ENCODE data around the gene PVALB.

PVALB gene

DNA sequence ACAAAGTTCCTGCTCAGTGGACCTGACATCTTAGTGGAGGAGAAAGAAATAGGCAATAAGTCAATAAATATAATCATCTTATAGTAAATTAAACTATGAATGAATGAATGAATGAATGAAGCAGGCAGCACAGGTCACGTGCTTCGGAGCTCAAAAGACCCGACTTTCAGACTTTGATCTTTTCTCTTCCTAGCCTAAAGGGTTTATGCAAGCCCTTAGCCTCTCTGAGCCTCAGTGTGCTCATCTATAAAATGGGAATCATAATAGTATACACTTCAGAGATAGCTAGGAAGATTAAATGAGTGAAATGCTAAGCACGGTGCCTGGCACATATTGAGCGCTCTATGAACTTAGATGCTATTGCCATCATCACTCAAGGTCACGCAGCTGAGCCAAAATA, 7.5 kb downstream of the PVALB start:
- no peak for DNase-seq

DNA sequence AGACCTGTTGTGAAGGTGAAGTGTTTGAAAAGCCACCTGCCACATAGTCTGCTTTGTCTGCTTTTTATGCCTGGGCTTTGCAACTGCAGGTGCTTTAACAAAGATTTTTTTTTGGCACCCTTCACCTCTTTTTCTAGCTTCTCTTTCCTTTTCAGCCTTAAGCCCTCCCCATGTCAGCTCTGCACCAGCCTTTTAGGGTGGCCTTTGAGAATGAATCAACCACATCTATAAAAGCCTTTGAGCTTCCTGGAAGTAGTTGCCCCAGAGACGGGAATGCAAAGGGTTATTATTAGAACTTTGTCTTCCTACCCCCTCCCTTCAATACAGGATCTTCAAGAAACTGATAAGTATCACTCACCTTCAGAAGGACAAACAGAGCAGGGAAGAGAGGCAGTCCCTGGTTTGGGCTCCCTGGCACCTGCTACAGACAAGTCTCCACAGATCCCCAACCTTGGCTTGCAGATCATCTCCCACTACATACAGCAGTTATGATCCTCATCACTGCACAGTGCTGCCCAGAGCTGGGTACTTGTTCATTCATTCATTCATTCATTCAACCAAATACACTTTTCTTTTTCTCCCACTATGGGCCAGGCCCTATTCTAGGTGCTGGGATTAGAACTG, 8.0 kb downstream of the PVALB start:
- DNase-seq: no peak

DNA sequence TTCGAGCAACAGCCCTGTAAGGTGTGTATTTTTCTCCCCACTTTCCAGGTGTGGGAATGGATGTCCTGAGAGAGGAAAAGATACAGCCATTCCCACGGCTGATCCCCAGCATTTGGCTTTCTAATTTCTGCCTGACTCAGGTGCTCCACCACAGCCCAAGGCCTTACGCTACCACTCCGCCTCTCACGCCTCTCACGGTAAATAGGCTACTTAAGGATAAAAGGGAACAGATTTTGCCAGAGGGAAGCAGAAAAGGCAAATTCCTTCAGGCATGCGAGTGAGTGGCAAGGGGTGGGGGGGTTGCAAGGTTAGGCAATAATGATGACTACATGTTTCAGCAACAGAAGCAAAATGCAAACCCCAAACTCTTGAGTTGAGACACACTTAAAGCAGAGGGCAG, 9.2 kb downstream of the PVALB start:
- DNase-seq: no peak

DNA sequence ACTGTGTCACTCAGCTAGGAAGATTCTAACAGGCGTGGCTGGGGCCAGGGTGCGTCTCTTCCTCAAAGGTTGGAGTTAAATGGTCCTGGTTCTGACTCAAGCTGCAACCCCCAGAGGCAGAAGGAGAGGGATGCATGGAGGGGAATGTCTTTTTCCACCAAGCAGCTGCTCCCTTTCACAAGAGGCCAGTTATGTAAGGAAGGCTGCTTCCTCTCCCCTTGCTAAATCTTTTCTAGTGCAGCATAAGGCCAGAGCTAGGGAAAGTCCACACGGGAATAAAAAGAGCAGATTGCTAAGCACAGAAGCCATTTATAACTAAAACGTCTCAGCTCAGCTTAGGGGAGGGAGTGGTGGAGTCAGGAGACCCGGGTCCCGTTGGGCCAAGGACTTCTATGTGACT, 10.0 kb downstream of the PVALB start:
- no peak for DNase-seq

DNA sequence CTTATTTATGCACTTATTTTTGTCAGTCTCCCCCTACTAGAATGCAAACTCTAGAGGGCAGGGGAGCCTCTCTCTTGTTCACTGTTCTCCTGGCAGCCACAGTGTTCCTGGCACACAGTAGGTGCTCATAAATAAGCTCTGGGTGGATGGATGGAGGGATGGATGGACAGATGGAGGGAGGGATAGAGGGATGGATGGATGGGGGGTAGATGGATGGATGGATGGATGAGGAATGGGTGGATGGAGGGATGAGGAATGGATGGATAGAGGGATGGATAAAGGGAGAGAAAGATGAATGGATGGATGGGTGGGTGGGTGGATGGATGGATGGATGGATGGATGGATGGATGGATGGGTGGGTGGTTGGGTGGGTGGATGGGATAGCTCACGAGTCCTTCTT, 13.5 kb downstream of the PVALB start:
- no peak for DNase-seq

DNA sequence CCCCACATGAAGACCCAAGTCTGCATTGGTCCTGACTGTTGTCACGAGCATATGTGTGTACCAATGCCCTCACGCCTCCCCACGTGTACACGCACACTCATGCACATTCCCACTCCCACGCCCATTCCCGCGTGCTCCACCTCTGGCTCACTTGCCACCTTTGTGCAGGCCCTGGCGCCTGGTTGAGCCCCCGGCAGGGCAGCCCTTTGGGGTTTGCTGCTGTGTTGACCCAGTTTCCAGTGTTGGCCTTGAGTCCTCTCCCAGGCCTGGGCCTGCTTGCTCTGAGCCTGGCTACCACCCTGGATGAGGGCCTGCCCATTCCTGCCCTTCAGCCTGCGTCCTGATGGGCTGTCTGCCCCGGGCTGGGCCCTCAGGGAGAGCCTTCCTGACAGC, 18.2 kb downstream of the PVALB start:
- DNase-seq: no peak

DNA sequence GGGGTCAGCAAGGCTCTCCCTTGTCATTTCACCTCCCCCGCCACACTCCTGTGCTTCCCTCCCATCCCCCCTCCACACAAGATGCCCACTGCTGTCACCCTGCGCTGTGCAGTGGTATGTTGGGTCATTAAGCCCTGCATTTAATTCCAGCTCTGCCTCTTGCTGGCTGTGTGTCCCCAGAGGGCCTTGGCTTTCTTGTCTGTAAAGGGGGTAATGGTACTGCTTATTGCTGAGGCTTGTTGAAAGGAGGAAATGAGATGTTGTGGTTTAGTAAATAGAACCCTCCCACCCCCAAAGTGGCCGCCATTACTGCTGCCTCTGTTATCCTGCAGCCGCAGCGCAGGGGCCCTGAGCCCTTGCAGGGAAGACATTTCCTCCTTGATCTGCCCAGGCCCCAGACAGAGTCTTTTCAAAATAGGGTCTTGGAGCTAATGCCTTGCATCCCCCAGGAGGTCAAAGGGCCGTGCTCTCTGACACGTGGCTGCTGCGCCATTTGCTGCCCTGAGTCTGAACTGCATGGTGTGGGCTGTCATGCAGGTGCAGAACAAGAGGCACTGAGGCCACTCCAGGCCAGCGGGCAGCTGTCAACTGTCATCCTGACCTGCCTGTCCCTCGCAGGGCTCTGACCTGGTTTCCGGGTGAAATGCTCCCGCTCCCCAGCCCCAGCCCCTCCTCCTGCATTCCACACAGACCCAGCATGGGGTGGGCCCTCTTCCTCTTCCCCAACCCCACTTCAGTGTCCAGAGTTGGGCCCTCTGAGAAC, 18.7 kb downstream of the PVALB start:
- no peak for DNase-seq

DNA sequence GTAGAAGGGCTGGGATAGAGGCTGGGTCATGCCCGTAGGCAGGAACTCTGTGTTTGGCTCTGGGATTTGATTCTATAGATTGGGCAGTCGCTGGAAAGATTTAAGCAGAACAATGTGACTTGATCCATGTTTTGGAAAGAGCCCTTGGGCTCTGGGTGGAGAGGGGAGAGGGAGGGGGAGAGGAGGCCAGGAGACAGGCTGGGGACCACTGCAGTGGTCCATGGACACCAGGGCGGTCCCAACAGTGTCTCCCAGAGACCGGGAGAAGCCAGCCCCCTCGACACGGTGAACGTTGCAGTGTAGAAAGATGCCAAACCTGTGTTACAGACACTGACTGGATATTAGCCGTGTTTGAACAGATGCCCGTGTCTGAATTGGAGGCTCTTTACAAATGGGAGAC, 19.5 kb downstream of the PVALB start:
- no peak for DNase-seq

DNA sequence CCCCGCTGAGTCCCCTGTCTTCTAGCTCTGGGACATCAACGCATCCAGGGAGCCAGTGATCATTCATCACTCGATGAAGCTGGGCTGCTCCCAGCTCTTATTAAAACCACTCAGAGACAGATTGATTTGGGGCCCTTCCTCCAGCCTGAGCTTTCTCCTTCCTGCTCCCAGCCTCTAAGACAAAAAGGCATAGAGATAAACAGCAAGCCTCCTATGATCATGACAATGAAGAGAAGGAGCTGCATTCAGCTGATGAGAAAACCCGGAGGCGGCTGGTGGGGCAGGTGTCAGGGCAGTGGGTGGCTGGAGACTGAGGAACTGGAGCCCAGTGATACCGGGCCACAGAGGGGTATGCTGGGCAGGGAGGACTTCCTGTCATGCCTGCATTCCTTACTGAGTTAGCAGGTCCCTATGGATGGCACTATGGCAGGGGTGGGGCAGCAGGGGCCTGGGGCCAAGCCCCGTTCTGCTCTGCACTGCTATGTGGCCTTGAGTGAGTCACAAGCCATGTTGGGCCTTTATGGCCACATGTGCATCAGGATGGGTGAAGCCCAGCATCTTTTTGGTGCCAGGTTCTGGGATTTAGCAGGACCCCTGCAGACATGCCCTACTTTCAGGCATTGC, 20.2 kb downstream of the PVALB start:
- DNase-seq: no peak

DNA sequence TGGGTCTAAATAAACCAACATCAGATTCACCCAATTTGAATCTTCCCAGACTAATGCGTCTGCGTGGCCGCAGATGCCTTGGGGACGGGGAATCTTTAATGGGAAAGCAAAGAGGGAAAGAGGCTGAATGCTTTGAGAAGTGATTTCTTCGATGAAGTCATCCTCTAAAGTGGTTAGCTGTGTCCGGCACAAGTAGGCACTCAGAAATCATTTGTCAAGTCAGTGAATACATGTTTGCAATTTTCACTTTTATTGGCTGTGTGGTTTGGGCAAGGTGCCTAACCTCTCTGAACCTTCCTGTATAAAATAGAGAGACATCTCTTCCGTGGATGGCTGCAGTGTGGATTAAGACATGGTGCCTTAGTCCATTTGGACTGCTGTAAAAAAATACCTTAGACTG, 21.2 kb downstream of the PVALB start:
- no peak for DNase-seq

DNA sequence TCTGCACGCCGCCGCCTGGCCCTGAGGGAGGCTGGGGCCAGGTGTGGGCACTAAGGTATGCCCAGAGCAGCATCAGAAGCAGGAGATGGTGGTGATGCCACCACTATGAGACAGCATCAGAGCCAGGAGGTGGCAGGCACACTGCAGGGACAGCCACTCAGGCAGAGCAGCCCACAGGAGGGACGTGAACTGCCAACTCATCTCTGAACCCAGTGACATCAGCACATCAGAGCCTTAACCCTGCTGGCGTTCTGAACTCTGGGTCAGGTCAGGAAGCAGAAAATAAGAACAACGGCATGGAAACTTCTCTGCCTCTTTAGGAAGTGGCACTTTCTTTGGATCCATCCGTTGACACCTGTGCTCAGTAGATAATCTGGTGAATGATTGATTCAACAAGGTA, 26.2 kb downstream of the PVALB start:
- DNase-seq: no peak

DNA sequence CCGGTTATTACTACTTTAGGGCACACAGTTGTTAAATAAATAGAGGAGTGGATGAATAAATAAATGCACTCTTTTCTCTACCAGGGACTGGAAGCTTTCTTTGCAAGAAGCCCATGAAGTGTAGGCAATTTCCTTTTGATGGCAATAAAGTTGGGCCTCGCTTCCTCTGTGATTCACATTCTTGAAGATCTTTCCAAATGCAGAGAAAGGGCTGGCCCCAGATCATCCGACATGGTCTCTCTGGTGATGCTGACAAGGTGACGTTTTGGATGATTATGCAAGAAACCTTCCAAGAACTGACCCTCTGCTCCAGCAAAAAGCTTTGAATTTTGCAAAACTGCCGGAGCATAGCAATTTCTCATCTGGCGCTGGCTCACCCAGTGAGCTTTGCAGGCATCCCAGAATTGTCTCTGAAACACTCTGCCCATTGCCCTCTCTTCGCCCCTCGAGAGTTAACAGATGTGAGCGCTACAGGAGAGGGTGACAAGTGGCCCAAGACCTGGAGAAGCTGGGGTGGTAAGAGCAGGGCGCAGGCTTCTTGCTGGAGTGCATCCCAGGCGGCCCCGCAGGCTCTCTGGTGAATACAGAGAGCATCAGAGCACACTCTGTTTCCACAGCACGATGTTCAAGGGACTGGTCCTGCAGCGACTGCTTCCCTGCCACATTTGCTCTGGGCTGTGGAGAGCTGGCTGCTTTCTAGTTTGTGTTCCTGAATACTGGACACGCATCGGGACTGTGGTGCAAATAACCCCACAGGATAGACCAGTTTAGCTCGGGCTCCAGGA, 29.4 kb downstream of the PVALB start:
- DNase-seq: no peak

DNA sequence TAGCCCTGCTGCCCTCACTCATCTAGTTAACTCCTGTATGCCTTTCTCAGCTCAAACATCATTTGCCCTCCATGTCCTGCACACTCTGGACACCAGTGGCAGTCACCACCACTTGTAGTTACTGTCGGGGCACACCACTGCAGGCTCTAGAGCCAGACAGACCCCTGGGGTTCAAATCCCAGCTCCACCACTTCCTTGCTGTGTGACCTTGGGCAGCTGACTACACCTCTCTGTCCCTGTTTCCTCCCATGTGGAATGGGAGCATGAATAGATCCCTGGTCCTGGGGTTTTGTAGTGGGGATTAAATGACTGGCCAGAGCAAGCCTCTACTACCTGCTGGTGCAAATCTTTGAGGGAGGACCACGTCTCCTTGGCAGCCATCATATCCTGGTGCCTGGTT, 33.1 kb downstream of the PVALB start:
- DNase-seq: no peak

DNA sequence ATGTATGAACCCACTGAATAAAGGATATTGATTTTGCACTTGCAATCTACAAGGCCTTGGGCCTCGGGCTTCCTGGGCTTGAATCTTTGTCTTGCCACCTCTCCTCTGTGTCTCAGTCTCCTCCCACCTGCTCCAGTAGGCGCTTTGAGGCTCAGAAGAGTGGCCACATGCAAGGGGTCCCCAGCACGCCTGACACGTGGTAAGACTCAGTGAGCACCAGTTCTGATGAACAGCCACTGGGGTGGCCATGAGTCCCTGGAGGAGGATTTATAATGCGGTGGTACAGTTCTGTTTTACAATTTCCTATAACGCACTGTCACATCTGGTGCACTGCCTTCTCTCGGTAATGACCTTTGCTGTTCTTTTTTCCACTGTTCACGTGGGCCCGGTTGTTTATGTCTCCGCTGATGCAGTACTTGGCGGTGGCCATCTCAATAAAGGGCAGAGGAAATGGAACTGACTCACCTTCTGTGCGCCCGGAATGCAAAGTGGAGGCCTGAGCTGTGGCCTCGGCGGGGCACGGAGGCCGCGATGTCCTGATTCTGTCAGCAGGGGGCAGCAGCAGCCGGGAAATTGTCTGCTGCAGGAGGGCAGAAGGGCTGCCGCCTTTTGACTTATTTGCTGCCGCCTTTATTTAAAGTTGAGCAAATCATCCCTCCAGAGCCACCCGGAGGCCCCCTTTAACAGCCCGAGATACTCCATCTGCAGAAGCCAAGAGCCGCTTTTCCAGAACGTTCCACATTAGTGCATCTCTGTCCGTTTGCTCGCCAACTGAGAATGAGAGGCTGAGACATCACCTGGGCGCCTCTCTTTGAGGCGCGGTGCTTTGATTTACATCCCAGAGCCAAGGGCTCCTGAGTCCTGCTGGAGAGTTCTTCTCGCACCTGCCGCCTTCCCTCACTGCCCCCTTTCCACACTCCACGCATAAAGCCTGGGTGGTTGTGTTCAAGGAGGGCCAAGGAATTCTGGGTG, 34.9 kb downstream of the PVALB start:
- peak; percentile 81 to 84 for DNase-seq

DNA sequence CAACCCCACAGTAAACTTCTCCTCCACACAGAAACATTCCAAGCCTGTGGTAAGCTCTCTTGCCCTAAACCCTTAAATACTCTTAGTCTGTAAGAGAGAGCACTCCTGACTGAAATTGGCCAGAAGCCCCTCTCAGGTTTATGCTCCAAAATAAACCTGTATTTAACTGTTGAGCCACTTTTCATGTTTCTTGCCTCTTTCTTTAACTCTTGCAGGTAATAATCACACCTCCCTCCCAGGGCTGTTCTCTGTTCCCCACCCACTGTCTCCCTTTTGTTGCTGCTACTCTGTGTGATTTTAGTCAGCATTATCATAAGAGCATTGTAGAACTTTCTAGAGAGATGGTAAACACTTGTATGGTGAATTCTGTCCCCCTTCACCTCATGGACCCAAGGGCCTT, 38.8 kb downstream of the PVALB start:
- DNase-seq: no peak

DNA sequence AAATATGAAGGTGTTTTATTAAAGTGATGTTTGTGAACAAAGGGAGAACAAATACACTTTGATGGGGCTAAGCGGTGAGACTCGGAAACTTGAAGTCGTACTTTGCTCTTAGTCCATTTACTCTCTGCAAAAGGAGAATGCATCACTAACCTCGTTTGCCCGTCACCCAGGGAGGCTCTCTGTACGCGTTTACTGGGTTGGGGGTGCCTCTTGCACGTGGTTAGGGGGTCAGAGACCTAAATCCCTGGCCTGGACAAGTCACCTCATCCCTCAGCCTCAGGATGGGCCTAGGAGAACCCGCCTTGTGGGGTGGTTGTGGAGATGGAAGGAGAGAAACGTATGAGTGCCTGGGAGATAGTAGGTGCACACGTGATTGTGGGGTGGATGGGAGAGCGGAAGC, 40.1 kb downstream of the PVALB start:
- no peak for DNase-seq

DNA sequence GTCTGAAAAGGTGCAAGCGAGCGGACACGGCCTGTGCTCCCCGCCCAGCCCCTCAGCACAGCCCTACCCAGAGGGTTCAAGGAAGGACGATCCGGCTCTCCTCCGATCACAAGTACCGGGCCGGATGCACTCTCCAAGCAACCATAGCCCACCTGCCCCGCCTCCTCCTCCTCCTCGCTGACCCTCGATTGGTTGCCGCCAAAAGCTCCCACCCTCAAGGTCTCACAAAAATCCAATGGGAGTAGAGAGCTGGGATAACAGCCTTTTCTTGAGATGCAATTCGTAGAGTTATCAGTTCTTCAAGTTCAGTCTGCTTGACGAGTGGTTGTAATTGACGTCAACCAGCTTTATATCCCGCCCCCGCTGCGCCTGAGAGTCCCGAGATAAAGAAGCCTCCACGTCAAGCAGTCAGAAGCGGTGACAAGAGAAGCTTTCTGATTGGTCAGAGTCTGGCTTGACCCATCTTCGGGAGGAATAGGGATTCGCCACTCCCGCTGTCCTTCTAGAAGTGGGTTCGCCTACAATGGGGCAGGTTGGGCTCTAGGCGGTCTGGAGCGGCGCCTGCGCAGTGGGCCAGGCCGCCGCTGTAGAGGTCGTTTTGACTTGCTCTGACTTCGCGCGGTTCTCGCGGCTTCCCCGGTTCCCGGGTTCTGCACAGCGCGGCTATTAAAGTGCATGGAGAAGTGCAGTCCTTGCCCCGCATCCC, 40.7 kb downstream of the PVALB start, which contains the start of gene IFT27:
Gene IFT27, minus strand, starts transcription at position 156 of the 706 bp plus-strand sequence. CDS start 412 bp downstream, outside the sequence.
- peak; percentile 89 to 98 for DNase-seq

DNA sequence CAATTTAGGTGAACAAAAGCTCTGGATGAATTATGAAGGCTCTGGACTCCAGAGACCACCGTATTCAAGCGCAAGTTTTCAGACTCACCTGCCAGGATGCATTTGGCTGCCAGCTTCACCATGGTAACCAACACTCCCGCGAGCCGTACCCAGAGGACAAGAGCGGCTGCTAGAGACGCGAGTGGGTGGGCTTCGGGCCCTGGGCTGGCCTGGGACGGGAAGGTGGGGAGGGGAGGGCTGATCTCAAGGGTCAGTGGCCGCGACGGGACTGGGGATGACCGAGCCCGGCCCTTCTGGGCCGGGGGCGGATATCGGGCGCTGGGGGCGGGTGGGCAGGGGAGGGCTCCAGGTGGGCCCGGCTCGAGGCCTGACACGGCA, 41.3 kb downstream of the PVALB start:
- DNase-seq: peak; percentile 19 to 27

DNA sequence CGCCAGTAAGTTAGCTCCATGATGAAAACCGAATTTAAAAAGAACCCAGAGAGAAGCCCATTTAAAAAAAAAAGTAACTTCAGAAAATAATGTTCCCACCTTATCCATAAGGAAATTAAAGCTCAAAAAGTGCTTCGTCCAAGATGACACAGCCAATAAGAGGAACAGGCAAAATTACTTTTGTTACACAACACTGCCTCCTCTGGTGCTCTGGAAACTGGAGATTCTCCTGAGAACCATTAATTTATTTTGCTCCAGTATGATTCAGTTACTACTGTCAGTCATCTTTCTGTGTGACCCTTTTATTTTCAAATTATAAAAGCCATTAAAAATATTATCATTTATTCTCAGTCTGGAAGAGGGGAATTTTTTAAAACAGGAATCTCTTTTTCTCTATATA, 42.9 kb downstream of the PVALB start:
- no peak for DNase-seq

DNA sequence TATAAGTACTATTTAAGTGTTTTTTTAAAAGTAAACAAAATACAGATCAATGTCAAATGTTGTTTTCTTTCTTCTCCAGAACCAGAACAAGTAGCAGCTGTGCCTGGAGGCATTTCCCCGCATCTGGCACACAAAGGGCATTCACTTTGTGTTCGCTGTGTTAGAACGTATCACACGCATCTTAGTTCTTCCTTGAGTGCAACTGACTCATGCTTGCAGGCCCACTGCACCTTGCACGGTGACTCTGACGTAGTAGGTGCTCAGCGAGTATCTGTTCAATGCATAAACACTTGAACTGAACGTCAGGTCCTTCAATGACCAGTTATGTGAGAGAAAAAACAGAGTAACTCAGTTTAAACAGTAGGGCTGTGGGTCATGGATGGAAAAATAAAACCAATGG, 44.4 kb downstream of the PVALB start:
- DNase-seq: no peak

DNA sequence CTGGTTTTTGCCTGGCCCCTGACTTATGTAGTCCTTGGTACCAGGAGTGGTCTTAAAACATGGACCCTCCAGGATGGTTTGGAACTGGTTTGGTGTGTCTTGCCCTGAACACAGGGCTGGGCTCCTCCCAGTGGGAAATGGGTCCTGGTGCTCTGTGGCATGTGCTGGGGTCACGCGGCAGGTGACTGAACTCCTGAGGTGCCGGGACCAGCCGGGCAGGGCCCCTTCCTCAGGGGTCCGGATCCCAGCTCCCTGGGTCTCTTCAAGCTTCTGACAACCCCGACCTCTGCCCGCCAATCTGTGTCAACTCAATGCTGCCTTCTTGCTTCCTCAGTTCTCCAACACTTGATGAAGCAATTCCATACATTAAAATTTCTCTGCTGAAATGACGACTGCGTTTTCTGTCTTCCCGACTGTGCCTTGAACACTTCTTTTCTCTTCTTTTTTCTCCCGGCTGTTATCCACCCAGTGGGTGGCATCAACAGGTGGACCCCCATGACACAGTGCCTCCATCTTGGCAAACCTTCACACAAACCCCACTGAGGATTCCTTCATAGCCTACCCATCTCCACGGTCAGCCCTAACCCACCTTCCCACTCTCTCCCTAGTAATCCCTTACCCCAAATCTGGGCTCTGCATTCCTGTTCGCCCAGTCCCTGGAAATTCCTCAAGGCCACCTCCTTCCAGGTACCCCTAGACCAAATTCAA, 45.3 kb downstream of the PVALB start:
- no peak for DNase-seq

All from stimulated activated CD4-positive, alpha-beta T cell treated with anti-CD3 and anti-CD28 coated beads, Interleukin-4, amount 100 ng/mL, for 4 hours (primary cell).